Mesenchymal stem cell (in vitro differentiated cells and primary cell): ENCODE results near the gene BCR.
A peak's percentile ranks its signal among the peaks of the same experiment; 100 is the strongest.

Source experiments
- DNase-seq: peaks from one replicate; pipeline ENCODE4 v3.0.0-alpha.2; 2013
- H2AFZ ChIP-seq: one replicate; pipeline ENCODE4 v1.6.1; 2013; ENCODE audit warnings: low read depth, mild to moderate bottlenecking, control low read depth, inconsistent platforms, low read length, moderate library complexity
- H2AK5ac ChIP-seq: 2 replicates; pipeline ENCODE4 v1.6.1; 2013; ENCODE audit warnings: low read length, moderate library complexity, mild to moderate bottlenecking, inconsistent platforms; ENCODE audit not compliant: severe bottlenecking
- H2BK120ac ChIP-seq: one replicate; pipeline ENCODE4 v1.6.1; 2013; ENCODE audit warnings: low read depth, mild to moderate bottlenecking, inconsistent platforms, low read length, moderate library complexity
- H2BK12ac ChIP-seq, 2 experiments: one replicate each; pipeline ENCODE4 v1.6.1; 2013; ENCODE audit warnings: inconsistent platforms in 2 of 2, low read length in 2 of 2, mild to moderate bottlenecking in 2 of 2, moderate library complexity in 2 of 2, control low read depth in 1 of 2
- H2BK15ac ChIP-seq: one replicate; pipeline ENCODE4 v1.6.1; 2013; ENCODE audit warnings: mild to moderate bottlenecking, low read depth, inconsistent platforms; ENCODE audit not compliant: poor library complexity, severe bottlenecking
- H2BK5ac ChIP-seq: 2 replicates; pipeline ENCODE4 v1.6.1; 2013; ENCODE audit warnings: low read depth, mild to moderate bottlenecking, low read length, control low read depth, inconsistent platforms; ENCODE audit not compliant: poor library complexity, severe bottlenecking
- H3K14ac ChIP-seq, 2 experiments: one replicate each; pipeline ENCODE4 v1.6.1; 2013; ENCODE audit warnings: inconsistent platforms in 2 of 2, low read length in 2 of 2, control low read depth in 1 of 2, mild to moderate bottlenecking in 1 of 2, moderate library complexity in 1 of 2
- H3K18ac ChIP-seq, 2 experiments: one replicate each; pipeline ENCODE4 v1.6.1; 2013; ENCODE audit warnings: inconsistent platforms in 2 of 2, low read length in 2 of 2, control low read depth in 1 of 2, low read depth in 1 of 2, mild to moderate bottlenecking in 1 of 2
- H3K23ac ChIP-seq, 2 experiments: one replicate each; pipeline ENCODE4 v1.6.1; 2013; ENCODE audit warnings: inconsistent platforms in 2 of 2, low read length in 2 of 2, mild to moderate bottlenecking in 2 of 2, moderate library complexity in 2 of 2, control low read depth in 1 of 2
- H3K27ac ChIP-seq: 2 replicates; pipeline ENCODE4 v1.5.1; 2013; ENCODE audit warnings: mild to moderate bottlenecking, moderate library complexity, low read length, control low read depth, inconsistent platforms; ENCODE audit not compliant: poor library complexity, severe bottlenecking
- H3K27me3 ChIP-seq, 2 experiments: 2 replicates each; pipeline versions ENCODE4 v1.6.1 to v1.7.0; 2013; ENCODE audit warnings: low read length in 2 of 2, mild to moderate bottlenecking in 2 of 2, moderate library complexity in 2 of 2, control low read depth in 1 of 2, inconsistent platforms in 1 of 2; ENCODE audit not compliant: control insufficient read depth in 1 of 2, insufficient read depth in 1 of 2
- H3K36me3 ChIP-seq, 2 experiments: 2 replicates each; pipeline versions ENCODE4 v1.6.1 to v1.7.0; 2013; ENCODE audit warnings: low read length in 2 of 2, control low read depth in 1 of 2, inconsistent platforms in 1 of 2, low read depth in 1 of 2, mild to moderate bottlenecking in 1 of 2; ENCODE audit not compliant: insufficient read depth in 2 of 2, control insufficient read depth in 1 of 2
- H3K4ac ChIP-seq, 2 experiments: one replicate each; pipeline ENCODE4 v1.6.1; 2013; ENCODE audit warnings: inconsistent platforms in 2 of 2, low read length in 2 of 2, mild to moderate bottlenecking in 2 of 2, moderate library complexity in 2 of 2, control low read depth in 1 of 2, low read depth in 1 of 2
- H3K4me1 ChIP-seq: 2 replicates; pipeline ENCODE4 v1.6.1; 2013; ENCODE audit warnings: low read depth, low read length, control low read depth; ENCODE audit not compliant: control insufficient read depth, insufficient read depth
- H3K4me2 ChIP-seq: 2 replicates; pipeline ENCODE4 v1.6.1; 2013; ENCODE audit warnings: low read length, mild to moderate bottlenecking, inconsistent platforms; ENCODE audit not compliant: poor library complexity, severe bottlenecking
- H3K4me3 ChIP-seq, 2 experiments: 2 replicates each; pipeline versions ENCODE4 v1.5.1 to v1.7.0; 2013; ENCODE audit warnings: low read length in 2 of 2, mild to moderate bottlenecking in 2 of 2, control low read depth in 1 of 2, low read depth in 1 of 2; ENCODE audit not compliant: insufficient read depth in 1 of 2
- H3K79me1 ChIP-seq: replicated peaks from 2 replicates; pipeline ENCODE4 v1.6.1; 2013; ENCODE audit warnings: mild to moderate bottlenecking, control low read depth, low read length, inconsistent platforms; ENCODE audit not compliant: poor library complexity, severe bottlenecking
- H3K9ac ChIP-seq: 2 replicates; pipeline ENCODE4 v1.7.0; 2013; ENCODE audit warnings: mild to moderate bottlenecking, low read length, moderate library complexity
- H3K9me3 ChIP-seq: 2 replicates; pipeline ENCODE4 v1.7.0; 2013; ENCODE audit warnings: mild to moderate bottlenecking, low read length; ENCODE audit not compliant: control insufficient read depth
- H4K8ac ChIP-seq: one replicate; pipeline ENCODE4 v1.6.1; 2013; ENCODE audit warnings: inconsistent platforms, mild to moderate bottlenecking, low read length, moderate library complexity
- H4K91ac ChIP-seq: one replicate; pipeline ENCODE4 v1.6.1; 2013; ENCODE audit warnings: mild to moderate bottlenecking, low read length, inconsistent platforms
- WGBS: methylation state at CpG from one replicate; pipeline ENCODE4 v1.1.7; 2013; ENCODE audit warnings: mixed read lengths; 5-methylcytosine and 5-hydroxymethylcytosine counted together

The BCR gene

GRCh38 chr22:23216461-23217170 lies 36.3 kb downstream of the BCR start:
- Histone ChIP-seq H3K27me3 (no peaks in the 10 kb centered on the region), H2BK12ac (no peak overlapping the region), H3K23ac (no peak overlapping the region), H3K14ac (no peak overlapping the region), H4K8ac (no peak overlapping the region), H3K36me3 (peaks cover 0 to 8% of the 10 kb centered on the region in 2 experiments), H3K4me3 (no peak overlapping the region), H2BK120ac (no peak overlapping the region), H3K27ac (no peak overlapping the region), H3K18ac (no peak overlapping the region), H3K4me1 (peaks cover 46% of the 10 kb centered on the region), H2BK15ac (no peak overlapping the region), H3K79me1 (peaks cover 47% of the 10 kb centered on the region), H2AK5ac (no peak overlapping the region), H3K4me2 (no peak overlapping the region), H2AFZ (no peak overlapping the region), H4K91ac (no peak overlapping the region), H2BK5ac (no peak overlapping the region), H3K4ac (no peak overlapping the region), H3K9me3 (no peaks in the 10 kb centered on the region), H3K9ac (no peak overlapping the region)
- 96% methylated on average over 16 of the region's 16 CpGs for WGBS
- DNase-seq, result no peak

- H3K9me3 ChIP-seq, result no peaks in the 10 kb centered on the region
- no peak overlapping the region for H3K4ac ChIP-seq
- no peak overlapping the region for H2BK120ac ChIP-seq
- H4K8ac ChIP-seq, result no peak overlapping the region
- H3K79me1 ChIP-seq, result peaks cover 43% of the 10 kb centered on the region
- peak overlapping the region; percentile 11 to 48 for H2BK12ac ChIP-seq
- peaks cover 0 to 5% of the 10 kb centered on the region in 2 experiments for H3K36me3 ChIP-seq
- 84% methylated on average over 16 of the region's 16 CpGs for WGBS
- H2AK5ac ChIP-seq, result no peak overlapping the region
- no peak overlapping the region for H3K23ac ChIP-seq
- H3K14ac ChIP-seq, result no peak overlapping the region
- H3K4me1 ChIP-seq, result peaks cover 46% of the 10 kb centered on the region
- H4K91ac ChIP-seq, result no peak overlapping the region
- H2BK15ac ChIP-seq, result no peak overlapping the region
- H3K4me3 ChIP-seq, result no peak overlapping the region
- H2AFZ ChIP-seq, result no peak overlapping the region
- no peak overlapping the region for H3K9ac ChIP-seq
- H2BK5ac ChIP-seq, result no peak overlapping the region
- H3K27ac ChIP-seq, result no peak overlapping the region
- H3K18ac ChIP-seq, result no peak overlapping the region
- peak; percentile 55 for DNase-seq
- no peaks in the 10 kb centered on the region for H3K27me3 ChIP-seq
- H3K4me2 ChIP-seq, result no peak overlapping the region
Measured at GRCh38 chr22:23217171-23218052, 37.1 kb downstream of the BCR start.

- H3K14ac ChIP-seq, result peak overlapping the region in 1 of 2 experiments; percentile 76
- H3K23ac ChIP-seq, result no peak overlapping the region
- peaks cover 44% of the 10 kb centered on the region for H3K79me1 ChIP-seq
- peak overlapping the region; percentile 25 to 44 for H3K18ac ChIP-seq
- H3K36me3 ChIP-seq, result peaks cover 0 to 4% of the 10 kb centered on the region in 2 experiments
- 76% methylated on average over 12 of the region's 12 CpGs for WGBS
- H2AK5ac ChIP-seq, result no peak overlapping the region
- H3K9ac ChIP-seq, result no peak overlapping the region
- no peak overlapping the region for H2AFZ ChIP-seq
- peak overlapping the region in 1 of 2 experiments; percentile 11 for H2BK12ac ChIP-seq
- no peaks in the 10 kb centered on the region for H3K9me3 ChIP-seq
- H3K4me3 ChIP-seq, result no peak overlapping the region
- no peak overlapping the region for H2BK5ac ChIP-seq
- no peak overlapping the region for H2BK15ac ChIP-seq
- no peak overlapping the region for H2BK120ac ChIP-seq
- peak overlapping the region; percentile 56 for H4K8ac ChIP-seq
- H3K27ac ChIP-seq, result no peak overlapping the region
- peaks cover 50% of the 10 kb centered on the region for H3K4me1 ChIP-seq
- no peak overlapping the region for H3K4me2 ChIP-seq
- no peak overlapping the region for H4K91ac ChIP-seq
- DNase-seq, result no peak
- H3K4ac ChIP-seq, result no peak overlapping the region
- H3K27me3 ChIP-seq, result no peaks in the 10 kb centered on the region
Measured at GRCh38 chr22:23218053-23218866, 38.0 kb downstream of the BCR start.
